ENCODE results near the gene DENND6A.

Gene DENND6A

DNA sequence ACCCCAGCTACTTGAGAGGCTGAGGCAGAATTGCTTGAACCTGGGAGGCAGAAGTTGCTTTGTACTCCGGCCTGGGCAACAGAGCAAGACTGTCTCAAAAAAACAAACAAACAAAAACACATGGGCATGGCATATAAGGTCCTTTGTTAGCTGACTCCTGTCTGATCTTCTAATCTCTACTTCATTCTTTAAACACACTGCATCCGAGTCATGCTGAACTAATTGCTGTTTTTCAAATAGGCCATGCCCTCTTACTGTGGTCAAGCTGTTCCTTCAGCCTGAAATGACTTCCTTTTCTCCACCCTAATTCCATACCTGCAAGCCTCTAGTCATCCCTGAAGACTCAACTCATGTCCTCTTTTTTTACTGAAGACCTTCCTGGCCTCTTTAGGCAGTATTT, 40.9 kb upstream of the DENND6A start:
- DNase-seq = no peak
- H3K9me3 Mint-ChIP-seq = no peaks in the 10 kb centered on the region
- no peak overlapping the region for H3K4me3 Mint-ChIP-seq
- H3K27me3 Mint-ChIP-seq (ENCODE audit: low read depth, poor library complexity) = peaks cover 3% of the 10 kb centered on the region
- H3K4me1 Mint-ChIP-seq = peaks cover 5% of the 10 kb centered on the region
- no peaks in the 10 kb centered on the region for H3K36me3 Mint-ChIP-seq (ENCODE audit: low read depth)
- no peak overlapping the region for H3K27ac Mint-ChIP-seq
- TF ChIP-seq, protein P1, sequence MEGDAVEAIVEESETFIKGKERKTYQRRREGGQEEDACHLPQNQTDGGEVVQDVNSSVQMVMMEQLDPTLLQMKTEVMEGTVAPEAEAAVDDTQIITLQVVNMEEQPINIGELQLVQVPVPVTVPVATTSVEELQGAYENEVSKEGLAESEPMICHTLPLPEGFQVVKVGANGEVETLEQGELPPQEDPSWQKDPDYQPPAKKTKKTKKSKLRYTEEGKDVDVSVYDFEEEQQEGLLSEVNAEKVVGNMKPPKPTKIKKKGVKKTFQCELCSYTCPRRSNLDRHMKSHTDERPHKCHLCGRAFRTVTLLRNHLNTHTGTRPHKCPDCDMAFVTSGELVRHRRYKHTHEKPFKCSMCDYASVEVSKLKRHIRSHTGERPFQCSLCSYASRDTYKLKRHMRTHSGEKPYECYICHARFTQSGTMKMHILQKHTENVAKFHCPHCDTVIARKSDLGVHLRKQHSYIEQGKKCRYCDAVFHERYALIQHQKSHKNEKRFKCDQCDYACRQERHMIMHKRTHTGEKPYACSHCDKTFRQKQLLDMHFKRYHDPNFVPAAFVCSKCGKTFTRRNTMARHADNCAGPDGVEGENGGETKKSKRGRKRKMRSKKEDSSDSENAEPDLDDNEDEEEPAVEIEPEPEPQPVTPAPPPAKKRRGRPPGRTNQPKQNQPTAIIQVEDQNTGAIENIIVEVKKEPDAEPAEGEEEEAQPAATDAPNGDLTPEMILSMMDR (IDR thresholded peaks at IDR 0.05) = no peak

DNA sequence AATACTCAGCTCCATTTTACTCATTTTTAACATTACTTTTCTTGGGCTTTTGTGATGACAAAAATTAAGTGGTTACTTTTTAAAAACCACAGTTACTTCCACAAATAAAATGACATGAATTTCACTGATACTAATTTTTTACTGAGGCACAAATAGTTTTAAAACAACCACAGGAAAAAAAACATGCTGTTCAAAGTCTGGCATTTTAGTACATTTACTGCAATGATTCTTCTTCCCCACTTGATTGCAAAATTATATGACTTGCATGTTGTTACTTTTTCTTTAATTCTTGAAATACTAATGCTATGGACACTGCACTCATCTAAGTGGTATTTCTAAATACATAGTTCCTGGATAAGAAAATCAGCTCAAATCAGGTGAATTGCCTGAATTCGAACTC, 38.4 kb upstream of the DENND6A start:
- DNase-seq = no peak
- Mint-ChIP-seq H3K9me3 (no peaks in the 10 kb centered on the region), H3K27me3 (ENCODE audit: low read depth, poor library complexity) (peaks cover 3% of the 10 kb centered on the region), H3K4me3 (no peak overlapping the region), H3K27ac (no peak overlapping the region), H3K4me1 (peaks cover 5% of the 10 kb centered on the region), H3K36me3 (ENCODE audit: low read depth) (no peaks in the 10 kb centered on the region)
- TF ChIP-seq, protein P1 (IDR thresholded peaks at IDR 0.05) = no peak

DNA sequence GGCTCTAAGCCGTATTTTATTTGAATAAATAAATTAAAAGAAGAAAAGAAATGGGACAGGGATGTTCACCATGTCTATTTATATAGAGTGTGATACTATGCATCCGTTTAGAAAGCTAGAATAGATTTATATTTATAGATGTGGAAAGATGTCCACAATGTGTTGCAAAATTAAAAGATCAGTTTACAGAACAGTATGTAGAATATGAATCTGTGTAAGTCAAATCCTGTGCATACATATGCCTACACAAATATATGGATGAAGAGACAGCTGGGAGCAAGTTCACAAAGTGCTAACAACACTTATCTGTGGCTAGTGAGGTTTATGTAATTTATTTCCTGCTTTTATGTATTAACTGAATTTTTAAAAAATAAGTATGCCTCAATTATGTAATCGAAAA, 37.8 kb upstream of the DENND6A start:
- Mint-ChIP-seq H3K4me3 (no peak overlapping the region), H3K9me3 (no peaks in the 10 kb centered on the region), H3K4me1 (peaks cover 5% of the 10 kb centered on the region), H3K27me3 (ENCODE audit: low read depth, poor library complexity) (peaks cover 2% of the 10 kb centered on the region), H3K36me3 (ENCODE audit: low read depth) (no peaks in the 10 kb centered on the region), H3K27ac (no peak overlapping the region)
- TF ChIP-seq, protein P1 (IDR thresholded peaks at IDR 0.05) = no peak
- DNase-seq = no peak

DNA sequence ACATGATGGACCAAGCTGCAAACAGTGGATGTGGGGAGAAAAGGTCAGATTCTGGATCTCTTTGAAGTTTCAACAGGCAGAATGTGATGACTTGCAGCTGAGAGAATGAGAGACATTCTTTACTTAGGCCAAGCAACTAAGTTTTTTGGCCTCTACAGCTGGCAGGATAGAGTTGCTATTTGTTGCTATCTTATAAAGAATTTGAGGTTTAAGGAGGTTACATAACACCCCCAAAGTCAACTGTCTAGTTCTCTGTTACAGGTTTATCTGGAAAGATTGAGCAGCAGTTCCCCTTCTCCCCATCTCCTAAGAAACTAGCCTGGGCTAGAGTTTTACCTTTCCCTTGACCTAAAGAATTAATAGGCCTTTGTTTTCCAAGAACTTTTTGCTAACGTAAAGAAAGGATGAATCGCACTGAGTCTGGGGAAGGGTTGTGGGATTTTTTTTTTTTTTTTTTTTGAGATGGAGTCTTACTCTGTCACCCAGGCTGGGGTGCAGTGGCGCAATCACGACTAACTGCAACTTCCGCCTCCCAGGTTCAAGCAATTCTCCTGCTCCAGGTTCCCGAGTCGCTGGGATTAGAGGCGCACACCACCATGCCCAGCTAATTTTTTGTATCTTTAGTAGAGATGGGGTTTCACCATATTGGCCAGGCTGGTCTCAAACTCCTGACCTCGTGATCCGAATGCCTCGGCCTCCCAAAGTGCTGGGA, 36.6 kb upstream of the DENND6A start:
- no peak overlapping the region for H3K4me3 Mint-ChIP-seq

DNA sequence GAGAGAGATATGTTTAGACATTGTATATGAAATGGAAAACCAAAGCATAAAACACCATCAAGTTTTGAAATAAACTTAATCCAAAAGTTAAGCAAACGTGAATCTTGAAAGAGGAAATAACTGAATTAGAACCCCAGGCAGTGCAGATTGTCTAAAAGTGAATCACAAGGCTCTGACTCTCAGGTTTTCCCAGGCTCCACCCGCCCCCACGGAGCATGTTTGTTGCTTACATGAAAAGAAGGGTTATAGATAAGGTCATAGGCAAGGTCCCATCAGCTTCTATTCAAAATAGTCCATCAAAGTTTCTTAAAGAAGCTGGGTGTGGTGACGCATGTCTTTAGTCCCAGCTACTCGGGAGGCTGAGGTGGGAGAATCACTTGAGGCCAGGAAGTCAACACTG, 34.2 kb upstream of the DENND6A start:
- no peaks in the 10 kb centered on the region for H3K36me3 Mint-ChIP-seq (ENCODE audit: low read depth)
- no peak overlapping the region for H3K4me3 Mint-ChIP-seq
- no peaks in the 10 kb centered on the region for H3K27me3 Mint-ChIP-seq (ENCODE audit: low read depth, poor library complexity)
- no peaks in the 10 kb centered on the region for H3K4me1 Mint-ChIP-seq
- DNase-seq = no peak
- TF ChIP-seq, protein P1 (IDR thresholded peaks at IDR 0.05) = no peak
- no peaks in the 10 kb centered on the region for H3K9me3 Mint-ChIP-seq
- no peak overlapping the region for H3K27ac Mint-ChIP-seq

More for the DNA sequence above, 36.6 kb upstream of the DENND6A start:
- no peaks in the 10 kb centered on the region for H3K36me3 Mint-ChIP-seq (ENCODE audit: low read depth)
- no peaks in the 10 kb centered on the region for H3K27me3 Mint-ChIP-seq (ENCODE audit: low read depth, poor library complexity)
- DNase-seq = no peak
- H3K9me3 Mint-ChIP-seq = no peaks in the 10 kb centered on the region
- TF ChIP-seq, protein P1 (IDR thresholded peaks at IDR 0.05) = no peak
- no peak overlapping the region for H3K27ac Mint-ChIP-seq
- peaks cover 5% of the 10 kb centered on the region for H3K4me1 Mint-ChIP-seq

DNA sequence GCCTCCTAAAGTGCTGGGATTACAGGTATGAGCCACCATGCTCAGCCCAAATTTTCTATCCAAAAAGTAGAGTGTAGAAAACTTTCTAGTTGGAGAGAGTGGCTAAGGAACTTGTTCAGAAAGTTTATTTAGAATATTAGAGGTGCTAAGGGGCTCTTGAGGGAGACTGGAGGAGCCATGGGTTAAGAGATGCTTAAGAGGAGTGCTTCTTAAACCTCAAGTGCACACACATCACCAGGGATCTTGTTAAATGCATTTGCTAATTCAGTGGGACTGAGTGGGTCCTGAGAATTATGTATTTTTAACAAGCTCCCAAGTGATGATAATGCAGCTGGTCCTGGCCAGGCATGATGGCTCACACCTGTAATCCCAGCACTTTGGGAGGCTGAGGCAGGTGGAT, 33.5 kb upstream of the DENND6A start:
- TF ChIP-seq, protein P1 (IDR thresholded peaks at IDR 0.05) = no peak
- DNase-seq = no peak
- peaks cover 2% of the 10 kb centered on the region for H3K27me3 Mint-ChIP-seq (ENCODE audit: low read depth, poor library complexity)
- no peaks in the 10 kb centered on the region for H3K9me3 Mint-ChIP-seq
- no peak overlapping the region for H3K4me3 Mint-ChIP-seq
- no peaks in the 10 kb centered on the region for H3K4me1 Mint-ChIP-seq
- no peak overlapping the region for H3K27ac Mint-ChIP-seq
- no peaks in the 10 kb centered on the region for H3K36me3 Mint-ChIP-seq (ENCODE audit: low read depth)
